Transverse colon (tissue), 4 donors: ENCODE measurements around the gene EIF5B.

Source experiments
- CTCF ChIP-seq, 5 experiments: fragments of 200-600 bp in 3 of 5; fragments of 450-650 bp in 2 of 5; sonication (generic) in 3 of 5; IDR thresholded peaks; 1 replicate in 2 of 5; 2 replicates in 3 of 5; pipeline ENCODE4 v1.5.1; 2016 to 2017; ENCODE audit warnings: antibody characterized with exemption in 5 of 5, inconsistent platforms in 3 of 5, mild to moderate bottlenecking in 2 of 5, moderate library complexity in 1 of 5
- EP300 ChIP-seq: sonication (generic); formaldehyde crosslinking; IDR thresholded peaks from one replicate; pipeline ENCODE4 v1.6.1; 2017; ENCODE audit warnings: antibody characterized with exemption, low read depth
- POLR2A ChIP-seq: fragments of 450-650 bp; IDR thresholded peaks from one replicate; pipeline ENCODE4 v1.6.1; 2016; ENCODE audit warnings: antibody characterized with exemption, mild to moderate bottlenecking, moderate library complexity
- POLR2AphosphoS5 ChIP-seq, 3 donors: sonication (generic); formaldehyde crosslinking; IDR thresholded peaks; one replicate each; pipeline ENCODE4 v1.6.1; 2016; ENCODE audit warnings: antibody characterized with exemption in 3 of 3

GRCh38 chr2:99448556-99448955, 111.4 kb downstream of the EIF5B start:
- TF ChIP-seq CTCF (IDR thresholded peaks at IDR 0.05) = no peak
- no peak for TF ChIP-seq POLR2A
- no peak for TF ChIP-seq EP300
- no peak for TF ChIP-seq POLR2AphosphoS5 (IDR thresholded peaks at IDR 0.05)
